GM23248 (cell line): ENCODE results near the gene PDGFRB.

Experiments used
- EZH2 ChIP-seq: fragments of 200-600 bp; sonication (generic); IDR thresholded peaks from 2 replicates; pipeline ENCODE4 v1.6.1; 2018; ENCODE audit warnings: antibody characterized with exemption, mild to moderate bottlenecking; ENCODE audit not compliant: insufficient read depth, poor library complexity, severe bottlenecking
- EZH2phosphoT487 ChIP-seq: fragments of 200-600 bp; sonication (generic); IDR thresholded peaks from 2 replicates; pipeline ENCODE4 v1.6.1; 2018; ENCODE audit warnings: antibody characterized with exemption, moderate library complexity, mild to moderate bottlenecking, low read depth; ENCODE audit not compliant: insufficient read depth

- TF ChIP-seq EZH2phosphoT487 (no peak), EZH2 (no peak)
Observed at GRCh38 chr5:150124596-150124995, 31.0 kb downstream of the PDGFRB start.
